ENCODE data around the gene CPLX3.

GRCh38 chr15:74785194-74786032 is 41.0 kb upstream of the CPLX3 start:
- TF ChIP-seq CTCF (IDR thresholded peaks at IDR 0.05; ENCODE audit: borderline replicate concordance, extremely low read depth, low read length, poor library complexity, severe bottlenecking) = no peak
- no peak for TF ChIP-seq EZH2 (IDR thresholded peaks at IDR 0.05; ENCODE audit: borderline replicate concordance, low read depth, low read length, severe bottlenecking)

All from DND-41 (cell line).